Mucosa of descending colon (tissue), 3 donors: ENCODE measurements around the gene RERG. TPM values are rescaled to one million over a fixed set of nuclear protein-coding genes. Genes with fewer than 3 reads are reported as not detected.

Source experiments
- ATAC-seq: fragments of 200-7000 bp; cut with Tn5 transposase; one replicate; pipeline ENCODE4 v1.9.1; 2020; ENCODE audit warnings: mild to moderate bottlenecking, moderate library complexity
- DNase-seq, 3 donors: peaks; one replicate each; pipeline ENCODE4 v3.0.0-alpha.2; 2020
- H3K36me3 ChIP-seq: fragments of 200-600 bp; one replicate; pipeline ENCODE4 v1.8.0; 2021; ENCODE audit warnings: low read depth, mild to moderate bottlenecking
- H3K4me1 ChIP-seq: fragments of 200-600 bp; one replicate; pipeline ENCODE4 v1.8.0; 2021; ENCODE audit warnings: low read depth, mild to moderate bottlenecking
- H3K4me3 ChIP-seq: fragments of 200-600 bp; one replicate; pipeline ENCODE4 v1.8.0; 2021; ENCODE audit warnings: mild to moderate bottlenecking
- H3K9me3 ChIP-seq: fragments of 200-600 bp; one replicate; pipeline ENCODE4 v1.8.0; 2021; ENCODE audit warnings: mild to moderate bottlenecking
- CTCF ChIP-seq: fragments of 200-600 bp; IDR thresholded peaks from one replicate; pipeline ENCODE4 v1.8.0; 2022; ENCODE audit warnings: antibody characterized with exemption, mild to moderate bottlenecking
- intact Hi-C, 2 donors: fragments of 100-400 bp; cut with DNase I in 1 of 2; cut with micrococcal nuclease in 1 of 2; formaldehyde crosslinking; loops; one replicate each; pipeline versions ENCODE4 v1.11.0 to v1.11.1; 2022; cut with DNase I, micrococcal nuclease
- total RNA-seq, 3 donors: library from RNA; stranded (reverse); fragmentation: NEBNext Ultra II Directional in 2 of 3; extraction: Animal tissue kit (Norgen Biotek cat#: 25700) in 2 of 3; gene quantifications; one replicate each; pipeline versions ENCODE4 v1.2.1 to v1.2.4, GENCODE V29; 2021 to 2023
- donor health status: DM: no; HTN: no; CAD: no; lungs with moderate emphysema.
- donor health status: DM: no; HTN: no; CAD: no.
- donor health status: DM: no; HTN: yes; CAD: no.

RERG gene
- total RNA-seq, 3 donors from 2014 or later = 1.4 to 31.6 (median 5.2) TPM

GRCh38 chr12:15116983-15117382 lies 104.2 kb downstream of the RERG start:
- no peak for TF ChIP-seq CTCF
- H3K4me1 ChIP-seq = no peaks in the 10 kb centered on the region
- H3K4me3 ChIP-seq = no peak overlapping the region
- intact Hi-C loops = no loop called here
- no peaks in the 10 kb centered on the region for H3K9me3 ChIP-seq
- ATAC-seq (no peak), DNase-seq (no peak)
- no peaks in the 10 kb centered on the region for H3K36me3 ChIP-seq

- Histone ChIP-seq H3K9me3 (no peaks in the 10 kb centered on the region), H3K4me3 (no peak overlapping the region), H3K4me1 (no peaks in the 10 kb centered on the region), H3K36me3 (no peaks in the 10 kb centered on the region)
- DNase-seq (no peak), ATAC-seq (no peak)
- no peak for TF ChIP-seq CTCF
- intact Hi-C loops = no loop called here
Observed at GRCh38 chr12:15116086-15116485, 105.1 kb downstream of the RERG start.

- no peak for ATAC-seq
- no peak for DNase-seq
- no peaks in the 10 kb centered on the region for H3K9me3 ChIP-seq
- no peak for TF ChIP-seq CTCF
- intact Hi-C loops = no loop called here
- H3K4me3 ChIP-seq = no peak overlapping the region
- no peaks in the 10 kb centered on the region for H3K4me1 ChIP-seq
- no peaks in the 10 kb centered on the region for H3K36me3 ChIP-seq
Observed at GRCh38 chr12:15115434-15115833, 105.8 kb downstream of the RERG start.

GRCh38 chr12:15114501-15114900 lies 106.7 kb downstream of the RERG start:
- H3K36me3 ChIP-seq = no peaks in the 10 kb centered on the region

GRCh38 chr12:15092826-15093225 lies 128.4 kb downstream of the RERG start:
- Histone ChIP-seq H3K4me3 (no peak overlapping the region), H3K36me3 (no peaks in the 10 kb centered on the region), H3K4me1 (no peaks in the 10 kb centered on the region), H3K9me3 (no peaks in the 10 kb centered on the region)
- intact Hi-C loops = no loop called here
- ATAC-seq (no peak), DNase-seq (no peak)
- no peak for TF ChIP-seq CTCF

More at GRCh38 chr12:15114501-15114900, 106.7 kb downstream of the RERG start:
- no peak for TF ChIP-seq CTCF
- intact Hi-C loops = no loop called here
- no peak for ATAC-seq
- H3K4me3 ChIP-seq = no peak overlapping the region
- H3K4me1 ChIP-seq = no peaks in the 10 kb centered on the region
- no peaks in the 10 kb centered on the region for H3K9me3 ChIP-seq
- DNase-seq = no peak

GRCh38 chr12:15090441-15090840 lies 130.8 kb downstream of the RERG start:
- Histone ChIP-seq H3K9me3 (no peaks in the 10 kb centered on the region), H3K36me3 (no peaks in the 10 kb centered on the region), H3K4me3 (no peak overlapping the region), H3K4me1 (no peaks in the 10 kb centered on the region)
- intact Hi-C loops = no loop called here
- ATAC-seq (no peak), DNase-seq (no peak)
- no peak for TF ChIP-seq CTCF
